Measurements from ENCODE around the gene LYVE1. TPM values are rescaled to one million over a fixed set of nuclear protein-coding genes. Genes with fewer than 3 reads are reported as not detected.

The LYVE1 gene
- total RNA-seq, 1 donor from 2014 or later = 48.4 TPM

DNA sequence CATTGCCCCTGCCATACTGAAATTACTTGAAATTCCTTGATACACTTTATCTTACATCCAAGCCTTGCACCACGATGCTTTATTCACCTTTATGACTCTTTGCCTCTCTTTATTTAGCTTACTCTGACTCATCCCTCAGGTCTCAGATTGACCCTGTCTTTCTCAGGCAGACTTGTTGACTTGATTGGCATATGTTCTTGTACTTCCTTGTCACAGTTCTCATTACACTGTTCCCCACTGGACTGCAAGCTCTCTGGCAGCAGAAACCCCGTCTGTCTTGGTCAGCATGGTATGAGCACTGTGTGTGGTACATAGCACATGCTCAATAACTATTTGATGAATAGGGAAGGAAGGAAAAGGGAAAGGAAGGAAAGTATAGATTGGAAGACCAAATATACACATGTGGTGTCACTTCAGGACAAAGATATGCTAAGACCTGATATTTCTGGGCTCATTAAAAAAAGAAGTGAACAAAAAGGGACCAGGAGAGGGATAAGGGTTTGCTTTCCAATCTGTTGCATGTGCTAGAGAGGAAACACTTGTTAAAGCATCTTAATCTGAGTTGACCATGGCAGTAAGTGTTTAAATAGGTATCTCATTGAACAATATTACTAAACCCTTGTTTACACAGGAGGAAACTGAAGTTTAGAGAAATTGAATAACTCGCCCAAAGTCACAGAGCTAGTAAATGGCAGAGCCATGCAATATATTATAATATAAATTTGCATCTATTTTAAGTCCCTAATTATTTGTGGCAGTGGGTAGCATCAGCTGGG, 7.2 kb downstream of the LYVE1 start:
- DNase-seq (ENCODE audit: low spot score) = no peak

DNA sequence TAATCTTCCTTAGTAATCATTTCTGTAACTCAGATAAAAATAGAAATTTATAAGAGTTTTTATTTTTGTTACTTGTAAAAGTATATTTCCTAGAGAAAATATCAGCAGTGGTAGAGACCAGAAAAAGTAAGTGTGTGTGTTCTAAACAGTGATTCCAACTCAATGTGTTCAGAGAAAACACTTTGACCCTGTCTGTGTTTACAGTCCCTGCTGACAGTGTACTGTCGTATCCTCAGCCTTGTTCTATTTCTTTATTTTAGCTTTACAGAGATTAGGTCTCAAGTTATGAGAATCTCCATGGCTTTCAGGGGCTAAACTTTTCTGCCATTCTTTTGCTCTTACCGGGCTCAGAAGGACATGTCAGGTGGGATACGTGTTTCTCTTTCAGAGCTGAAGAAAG, 10.2 kb downstream of the LYVE1 start:
- no peak for DNase-seq (ENCODE audit: low spot score)

DNA sequence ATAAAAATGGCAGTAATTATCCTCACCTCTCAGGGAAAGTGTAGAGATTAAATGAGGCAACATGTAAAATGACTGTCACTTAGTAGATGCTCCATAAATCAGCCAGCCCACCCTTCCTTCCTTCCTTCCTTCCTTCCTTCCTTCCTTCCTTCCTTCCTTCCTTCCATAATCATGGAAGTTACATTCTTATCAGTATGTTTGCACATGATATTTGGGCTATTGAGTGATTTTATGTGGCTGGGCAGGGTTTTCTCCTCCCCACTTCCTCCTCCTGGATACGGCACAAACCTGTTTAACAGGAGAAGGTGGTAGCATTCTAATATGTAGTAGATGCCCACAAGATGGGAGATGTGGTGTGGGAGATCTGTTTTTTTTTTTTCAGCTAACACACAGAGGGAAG, 11.9 kb downstream of the LYVE1 start:
- no peak for DNase-seq (ENCODE audit: low spot score)

DNA sequence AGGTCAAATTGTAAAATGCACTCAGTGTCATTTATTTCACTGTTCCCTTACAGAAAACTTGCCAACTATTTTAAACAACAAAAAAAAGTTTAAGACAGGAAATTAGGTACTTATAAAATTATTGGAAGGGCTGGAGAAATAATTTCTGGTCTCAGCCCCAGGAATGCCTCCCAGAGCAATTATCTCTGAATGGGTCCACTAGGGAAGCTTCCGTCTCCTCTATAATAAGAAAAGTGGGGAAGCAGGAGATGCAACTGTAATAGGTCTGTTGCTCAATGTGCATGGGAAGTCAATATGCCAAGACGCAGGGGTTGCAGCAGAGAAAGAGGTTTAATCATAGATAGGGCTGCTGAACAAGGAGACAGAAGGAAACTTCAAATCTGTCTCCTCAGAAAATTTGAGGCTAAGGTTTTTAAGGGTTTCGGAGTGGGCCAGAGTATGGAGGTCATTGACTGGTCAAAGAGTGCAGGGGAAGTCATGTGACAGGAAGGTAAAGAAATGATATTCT, 16.6 kb downstream of the LYVE1 start:
- DNase-seq (ENCODE audit: low spot score) = no peak

DNA sequence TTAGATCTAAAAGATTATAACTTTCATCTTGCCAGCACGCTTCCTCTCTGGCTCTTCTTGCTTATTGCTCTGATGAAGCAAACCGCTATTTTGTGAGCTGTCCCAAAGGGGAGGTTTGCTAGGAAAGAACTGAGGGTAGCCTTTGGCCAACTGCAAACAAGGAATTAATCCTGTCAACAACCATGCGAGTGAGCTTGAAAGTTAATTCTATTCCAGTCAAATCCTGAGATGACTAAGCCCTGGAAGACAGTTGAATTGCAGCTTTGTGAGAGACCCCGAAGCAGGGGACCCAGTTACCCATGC, 17.2 kb downstream of the LYVE1 start:
- DNase-seq (ENCODE audit: low spot score) = no peak

DNA sequence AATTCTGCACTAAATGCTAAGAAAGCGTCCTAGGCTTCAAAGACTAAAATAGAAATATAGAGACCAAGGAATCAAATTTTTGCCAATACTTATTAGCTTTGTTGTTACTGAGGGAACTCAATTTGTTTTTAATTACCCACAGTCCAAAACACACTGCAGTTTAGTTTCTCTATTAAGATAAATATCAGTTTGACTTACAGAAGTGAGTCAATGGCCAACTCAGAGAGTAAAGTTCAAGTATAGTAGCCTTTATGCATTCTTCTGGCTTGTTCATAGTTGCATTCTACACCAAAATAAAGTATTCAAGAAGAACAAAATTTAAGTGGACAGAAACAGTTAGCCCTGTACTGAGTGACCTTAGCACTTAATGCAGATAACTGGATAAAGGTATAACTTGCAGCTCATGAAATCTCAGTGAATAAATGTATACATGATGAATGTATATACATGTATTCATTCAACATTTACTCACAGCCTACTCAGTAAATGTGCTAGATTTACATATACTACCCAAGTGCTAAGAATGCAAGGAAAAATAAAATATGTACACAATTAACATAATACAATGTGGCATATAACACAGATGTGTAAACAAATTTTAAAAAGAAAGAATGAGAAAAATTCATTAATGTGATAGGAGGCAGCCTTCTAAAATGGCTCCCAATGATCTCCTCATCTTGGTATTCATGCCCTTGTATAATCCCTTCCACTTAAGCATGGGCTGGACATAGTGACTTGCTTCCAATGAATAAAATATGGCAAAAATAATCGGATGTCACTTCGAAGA, 17.8 kb downstream of the LYVE1 start:
- no peak for DNase-seq (ENCODE audit: low spot score)

DNA sequence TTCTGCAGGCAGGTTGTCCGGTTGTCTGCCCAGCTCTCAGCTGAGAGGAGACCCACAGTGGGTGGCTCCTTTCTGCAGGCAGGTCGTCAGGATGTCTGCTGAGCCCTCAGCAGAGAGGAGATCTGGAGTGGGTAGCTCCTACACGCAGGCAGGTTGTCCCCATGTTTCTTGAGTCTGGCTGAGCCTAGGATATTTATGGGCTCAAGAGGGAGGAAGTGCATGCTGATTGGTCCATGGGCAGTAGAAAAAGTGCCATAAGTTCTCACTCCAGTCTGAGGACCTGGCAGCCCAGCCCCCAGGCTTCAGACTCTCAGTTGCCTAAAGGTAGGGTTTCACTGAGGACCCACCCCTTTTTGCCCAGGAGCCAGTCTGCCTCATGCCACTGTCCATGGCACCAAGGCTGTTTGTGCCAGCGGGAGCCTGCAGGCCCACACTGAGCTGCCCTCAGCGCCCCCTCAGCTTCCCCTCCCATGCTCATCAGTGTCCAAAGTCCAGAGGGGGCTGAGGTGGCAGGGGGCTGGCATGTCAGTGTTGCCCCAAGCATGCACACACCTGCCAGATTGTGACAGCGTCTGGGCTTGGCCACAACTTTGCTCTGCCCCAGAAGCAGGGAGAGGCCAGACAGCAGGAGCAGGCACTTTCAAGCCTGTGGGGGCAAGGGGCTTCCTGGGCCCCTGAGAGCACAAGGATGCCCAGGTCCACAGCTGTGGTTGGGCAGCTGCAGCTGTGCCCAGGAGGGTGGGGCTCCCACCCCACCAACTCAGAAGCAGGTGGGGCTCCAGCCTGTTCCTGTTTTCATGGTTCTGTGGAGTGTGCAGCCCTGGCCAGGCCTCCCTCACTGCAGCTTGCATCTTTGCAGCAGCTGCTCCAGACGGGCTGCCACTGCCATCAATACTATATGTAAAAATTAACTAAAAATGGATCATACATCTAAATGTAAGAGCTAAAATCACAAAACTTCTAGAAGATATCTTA, 23.7 kb downstream of the LYVE1 start:
- no peak for DNase-seq (ENCODE audit: low spot score)

DNA sequence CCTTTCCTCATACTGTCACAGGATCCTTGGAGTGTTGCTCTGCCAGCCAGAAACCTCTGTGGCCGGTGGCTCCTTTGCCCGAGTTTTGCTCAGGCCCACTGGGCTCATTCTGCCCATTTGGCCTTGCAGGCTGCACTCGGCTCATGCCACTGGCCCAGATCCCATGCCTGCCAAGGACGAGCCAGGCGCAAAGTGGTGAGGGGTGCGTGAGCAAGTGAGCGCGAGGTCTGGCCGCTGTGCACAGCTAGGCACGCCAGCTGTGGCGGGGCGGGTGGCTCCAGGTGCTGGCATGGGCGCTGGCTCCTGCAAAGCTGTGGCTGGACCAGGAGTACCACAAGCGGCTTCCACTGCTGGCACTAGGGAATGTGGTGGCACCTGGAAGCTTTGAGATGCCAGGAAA, 24.7 kb downstream of the LYVE1 start:
- DNase-seq (ENCODE audit: low spot score) = no peak

DNA sequence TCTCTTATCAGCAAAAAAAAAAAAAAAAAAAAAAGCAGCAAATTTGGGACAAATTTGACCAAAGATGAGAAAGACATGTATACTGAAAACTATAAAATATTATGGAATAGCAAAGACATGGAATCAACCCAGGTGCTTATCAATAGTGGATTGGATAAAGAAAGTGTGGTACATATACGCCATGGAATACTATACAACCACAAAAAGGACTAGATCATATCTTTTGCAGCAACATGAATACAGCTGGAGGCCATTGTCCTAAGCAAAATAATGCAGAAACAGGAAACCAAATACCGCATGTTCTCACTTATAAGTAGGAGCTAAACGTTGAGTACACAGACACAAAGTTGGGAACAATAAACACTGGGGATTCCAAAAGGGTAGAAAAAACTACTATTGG, 25.7 kb downstream of the LYVE1 start:
- DNase-seq (ENCODE audit: low spot score) = no peak

DNA sequence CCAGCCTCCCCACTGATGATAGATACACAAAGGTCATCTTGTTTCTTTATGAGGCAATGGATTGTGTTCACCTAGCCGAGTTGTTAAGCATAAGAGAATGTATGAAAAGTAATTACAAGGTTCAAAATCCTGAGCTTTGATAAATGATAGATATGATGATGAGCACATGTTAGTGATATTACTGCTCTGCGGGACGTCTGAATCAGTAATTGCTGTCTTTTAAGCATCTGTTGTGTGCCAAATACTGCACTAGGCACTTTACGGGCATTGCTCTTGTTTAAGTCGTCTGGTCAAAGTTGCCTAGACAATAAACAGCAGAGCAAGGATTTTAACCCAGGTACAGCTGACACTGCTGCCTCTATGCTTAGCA, 26.9 kb downstream of the LYVE1 start:
- no peak for DNase-seq (ENCODE audit: low spot score)

DNA sequence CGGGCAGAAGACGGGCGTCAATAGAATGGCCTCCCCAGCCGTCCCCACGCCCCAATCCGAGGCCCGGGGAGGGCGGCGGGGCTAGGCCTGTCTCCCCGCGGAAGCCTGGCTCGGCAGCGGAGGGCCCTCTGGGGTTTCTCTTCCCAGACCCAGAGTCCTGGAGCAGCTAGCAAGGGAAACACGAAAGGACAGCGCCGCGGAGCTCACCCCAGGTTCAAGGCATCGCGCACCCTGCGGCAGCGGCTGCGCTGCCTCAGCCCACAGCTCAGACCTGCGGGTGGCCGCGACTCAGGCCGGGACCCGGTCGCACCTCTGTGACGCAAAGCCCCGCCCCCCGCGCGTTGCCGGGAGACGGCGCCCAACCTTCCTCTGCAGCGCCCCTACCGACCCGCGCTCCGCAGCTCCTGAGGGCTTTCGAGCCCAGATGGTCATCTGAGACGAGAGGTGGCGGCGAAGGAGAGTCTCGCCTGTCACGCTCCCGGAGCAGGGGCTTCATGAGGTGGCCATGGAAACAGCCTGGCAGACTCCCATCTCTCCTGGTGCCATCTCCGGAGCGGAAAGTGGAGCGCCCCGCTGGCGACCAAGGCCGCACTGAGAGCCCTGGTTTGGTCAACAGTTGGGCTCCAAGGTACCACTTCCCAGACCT, 27.4 kb downstream of the LYVE1 start, which contains the start of gene RNF141:
RNF141 (minus strand) TSS at position 273 of the 646 bp plus-strand sequence. CDS start 7,029 bp downstream, outside the sequence.
- peak; percentile 94 for DNase-seq (ENCODE audit: low spot score)

DNA sequence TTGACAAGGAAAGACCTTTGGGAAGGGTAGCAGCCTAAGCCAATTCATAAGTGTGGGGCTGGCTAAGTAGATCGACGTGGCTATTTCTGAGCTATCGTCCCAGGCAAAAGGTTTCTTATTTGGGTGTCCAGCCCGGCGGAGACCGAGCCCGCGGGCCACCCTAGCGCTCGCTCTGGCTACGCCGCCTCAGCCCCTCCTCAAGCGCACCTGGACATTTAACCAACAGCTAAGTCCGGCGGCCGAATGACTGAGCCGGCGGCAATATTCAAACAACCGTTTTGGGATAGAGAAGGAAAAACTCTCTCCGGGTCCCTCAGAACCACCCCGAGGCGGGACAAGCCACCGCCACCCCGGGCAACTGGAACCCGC, 27.9 kb downstream of the LYVE1 start:
- DNase-seq (ENCODE audit: low spot score) = no peak

DNA sequence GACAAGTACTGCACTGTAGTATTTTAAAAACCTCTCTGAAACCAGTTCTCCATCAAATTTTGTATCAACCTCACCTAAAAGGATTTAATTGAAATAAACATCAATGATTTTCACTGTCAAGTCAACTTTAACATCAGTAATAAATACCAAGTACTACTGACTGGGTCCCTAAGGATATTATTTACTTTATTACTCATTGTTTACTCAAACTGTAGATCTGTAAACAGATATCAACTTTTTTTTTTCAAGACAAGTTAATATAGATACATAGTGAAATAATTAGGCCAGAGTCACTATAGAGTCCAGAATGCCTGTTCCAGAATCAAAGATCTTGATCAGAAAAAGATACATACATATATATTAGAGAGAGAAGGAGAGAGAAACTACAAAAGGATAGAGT, 29.1 kb downstream of the LYVE1 start:
- no peak for DNase-seq (ENCODE audit: low spot score)

DNA sequence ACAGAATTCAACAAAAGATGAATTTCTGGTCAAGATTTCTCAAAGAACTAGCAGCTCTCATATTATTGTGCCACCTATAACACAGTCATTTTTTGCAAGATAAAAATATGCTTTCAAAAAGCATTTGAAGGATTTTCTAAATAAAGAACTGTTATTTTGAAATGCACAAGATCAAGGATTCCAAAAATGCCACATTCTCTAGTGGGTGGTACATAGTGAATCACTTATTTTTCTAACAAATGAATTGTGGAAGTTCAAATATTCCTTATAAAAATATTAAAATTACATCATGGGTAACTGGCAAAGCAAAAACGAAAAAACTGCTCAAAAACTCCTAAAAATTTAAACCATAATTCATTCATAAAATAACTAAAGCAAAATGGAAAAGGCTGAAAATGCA, 29.5 kb downstream of the LYVE1 start:
- no peak for DNase-seq (ENCODE audit: low spot score)

DNA sequence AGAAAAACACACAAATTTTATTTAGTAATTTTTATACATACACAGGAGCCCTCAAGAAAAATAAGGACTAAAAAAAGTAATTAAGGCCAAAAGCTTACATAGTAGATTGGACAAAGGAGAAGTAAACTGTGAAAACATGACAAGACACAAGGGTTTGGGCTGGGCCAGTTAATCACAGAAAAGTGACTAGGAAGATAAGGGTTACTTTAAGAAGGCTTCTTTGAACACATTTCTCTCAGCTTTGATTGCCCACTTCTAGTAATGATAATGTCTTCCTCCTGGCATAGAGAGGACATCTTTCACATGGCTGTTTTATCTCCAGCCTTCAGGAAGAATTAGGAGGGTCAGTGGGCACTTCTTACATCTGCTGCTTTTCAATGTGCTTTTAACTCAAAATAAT, 30.9 kb downstream of the LYVE1 start:
- no peak for DNase-seq (ENCODE audit: low spot score)

DNA sequence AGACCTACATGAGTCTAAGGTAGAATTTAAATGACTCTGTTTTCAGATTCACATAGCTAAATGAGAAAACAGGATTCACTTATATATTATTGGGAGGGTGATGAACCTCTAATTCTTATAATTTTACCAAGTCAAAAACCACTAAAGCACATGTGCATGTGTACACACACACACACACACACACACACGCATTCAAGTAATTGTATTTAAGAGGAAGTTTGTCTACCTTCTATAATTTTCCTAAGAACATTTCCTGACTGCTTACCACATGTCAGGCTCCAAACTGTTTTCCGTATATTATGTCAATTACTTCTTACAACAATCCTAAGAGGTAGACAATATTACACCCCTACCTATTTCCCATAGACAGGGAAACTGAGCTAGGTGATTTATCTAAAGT, 34.1 kb downstream of the LYVE1 start:
- no peak for DNase-seq (ENCODE audit: low spot score)

DNA sequence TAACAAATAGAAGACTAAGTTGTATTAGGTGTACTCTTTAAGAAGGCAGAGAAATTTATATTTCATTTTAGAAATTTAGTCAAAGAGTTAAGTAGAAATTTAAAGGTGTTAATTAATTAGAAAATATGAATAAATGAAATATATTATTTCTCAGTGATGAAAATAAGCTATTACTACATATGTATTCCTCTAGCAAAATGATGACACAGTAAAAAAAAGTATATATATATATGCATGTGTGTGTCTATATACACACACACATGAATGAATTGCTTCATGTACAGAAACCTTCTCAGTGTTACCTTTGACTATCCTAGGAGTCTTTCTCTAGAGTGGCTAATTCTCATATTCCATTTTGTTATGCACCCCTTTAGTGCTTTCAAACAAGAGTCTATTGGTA, 35.1 kb downstream of the LYVE1 start:
- no peak for DNase-seq (ENCODE audit: low spot score)

DNA sequence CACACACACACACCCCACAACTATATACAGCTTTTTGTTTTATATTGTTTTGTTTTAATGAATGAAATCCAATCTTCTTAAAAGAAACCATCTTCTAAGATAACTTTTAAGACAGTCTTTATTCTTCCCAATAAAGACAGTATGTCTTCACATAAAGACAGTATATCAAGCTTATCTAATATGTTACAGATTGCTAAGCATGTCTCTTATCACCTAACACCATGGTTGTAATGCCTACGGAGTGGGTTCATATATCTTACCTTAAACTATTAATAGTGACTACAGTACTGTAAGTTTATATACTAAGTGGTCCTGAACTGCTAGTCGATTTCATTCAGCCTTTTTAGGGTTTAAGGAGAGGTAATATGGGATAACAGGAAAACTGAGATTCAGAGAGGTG, 35.9 kb downstream of the LYVE1 start:
- no peak for DNase-seq (ENCODE audit: low spot score)

DNA sequence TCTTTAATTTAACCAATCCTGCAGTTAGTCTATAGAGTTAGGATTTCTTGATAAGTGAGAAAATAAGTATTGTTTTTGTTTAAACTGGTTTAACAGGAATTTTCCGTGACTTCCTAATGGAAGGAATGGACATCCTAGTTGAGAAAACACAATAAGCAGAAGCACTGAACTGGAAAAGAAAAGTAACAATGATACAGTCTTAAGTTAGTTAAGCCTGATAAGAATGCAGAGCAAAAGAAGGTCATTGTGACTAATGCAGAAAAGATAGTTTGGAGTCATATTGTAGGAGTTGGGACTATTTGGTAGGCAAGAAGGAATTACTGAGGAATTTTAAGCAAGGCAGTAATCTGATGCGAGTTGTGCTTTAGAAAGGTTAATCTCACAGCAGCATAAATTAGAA, 39.2 kb downstream of the LYVE1 start:
- no peak for DNase-seq (ENCODE audit: low spot score)

DNA sequence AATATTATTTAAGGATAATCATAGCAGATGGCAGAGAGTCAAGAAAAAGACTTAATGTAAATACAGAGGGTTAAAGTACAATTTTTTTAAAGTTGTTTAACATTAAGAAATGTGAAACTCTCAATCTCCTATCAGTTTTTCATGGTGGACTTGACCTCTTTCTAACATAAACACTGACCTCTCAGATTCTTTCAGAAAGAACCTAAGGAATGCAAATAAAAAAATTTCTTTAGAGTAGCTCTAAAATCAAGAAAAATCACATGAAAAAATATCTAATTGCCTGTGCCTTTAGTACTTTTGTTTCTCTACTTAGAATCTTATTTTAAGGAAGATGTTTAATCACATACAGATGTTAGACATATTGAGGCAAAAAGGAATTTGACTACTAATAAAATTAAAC, 40.3 kb downstream of the LYVE1 start:
- peak; percentile 23 for DNase-seq (ENCODE audit: low spot score)

Data from umbilical cord (tissue), 2 donors.